Liver (tissue), 9 donors: ENCODE data around the gene HIRIP3. TPM values are rescaled to one million over a fixed set of nuclear protein-coding genes. Genes with fewer than 3 reads are reported as not detected.

ENCODE experiments used
- DNase-seq: peaks from one replicate; pipeline ENCODE4 v3.0.0-alpha.2; 2017; ENCODE audit warnings: low spot score
- H3K27ac ChIP-seq, 2 donors: one replicate each; pipeline ENCODE4 v1.7.0; 2013; ENCODE audit warnings: inconsistent platforms in 2 of 2, low read length in 2 of 2, control low read depth in 1 of 2, low read depth in 1 of 2, mild to moderate bottlenecking in 1 of 2
- H3K27me3 ChIP-seq, 4 donors: one replicate each; pipeline versions ENCODE4 v1.6.1 to v1.7.0; 2013; ENCODE audit warnings: low read length in 3 of 4, inconsistent platforms in 1 of 4, mild to moderate bottlenecking in 1 of 4, moderate library complexity in 1 of 4; ENCODE audit not compliant: control insufficient read depth in 4 of 4, insufficient read depth in 4 of 4
- H3K36me3 ChIP-seq, 4 donors: one replicate each; pipeline versions ENCODE4 v1.6.1 to v1.7.0; 2013; ENCODE audit warnings: low read length in 3 of 4, mild to moderate bottlenecking in 3 of 4, low read depth in 1 of 4, moderate library complexity in 1 of 4; ENCODE audit not compliant: control insufficient read depth in 4 of 4, insufficient read depth in 3 of 4
- H3K4me1 ChIP-seq, 4 donors: one replicate each; pipeline versions ENCODE4 v1.6.1 to v1.7.0; 2013; ENCODE audit warnings: low read length in 3 of 4, mild to moderate bottlenecking in 3 of 4, moderate library complexity in 1 of 4; ENCODE audit not compliant: control insufficient read depth in 4 of 4, insufficient read depth in 4 of 4
- H3K4me3 ChIP-seq, 3 donors: one replicate each; pipeline versions ENCODE4 v1.6.1 to v1.7.0; 2013; ENCODE audit warnings: low read length in 3 of 3, control low read depth in 1 of 3, low read depth in 1 of 3, mild to moderate bottlenecking in 1 of 3
- H3K9ac ChIP-seq, 2 donors: one replicate each; pipeline ENCODE4 v1.7.0; 2013; ENCODE audit warnings: low read length in 2 of 2, mild to moderate bottlenecking in 2 of 2, moderate library complexity in 2 of 2, control low read depth in 1 of 2, low read depth in 1 of 2
- H3K9me3 ChIP-seq, 4 donors: one replicate each; pipeline versions ENCODE4 v1.6.1 to v1.7.0; 2013; ENCODE audit warnings: low read length in 3 of 4; ENCODE audit not compliant: control insufficient read depth in 4 of 4
- ATF3 ChIP-seq: IDR thresholded peaks from 2 replicates; pipeline ENCODE4 v1.6.1; 2016; ENCODE audit warnings: antibody characterized with exemption
- CTCF ChIP-seq: fragments of 150-350 bp; IDR thresholded peaks from 2 replicates; pipeline ENCODE4 v1.5.1; 2017; ENCODE audit warnings: improper control_type of control experiment, low read depth, low read length; ENCODE audit not compliant: missing input control
- EGR1 ChIP-seq, 2 donors: IDR thresholded peaks; 2 replicates each; pipeline ENCODE4 v1.6.1; 2016 to 2018; ENCODE audit warnings: antibody characterized with exemption in 2 of 2, low read depth in 2 of 2
- FOXA1 ChIP-seq: IDR thresholded peaks from 2 replicates; pipeline ENCODE4 v1.6.1; 2016; ENCODE audit warnings: antibody characterized with exemption
- FOXA2 ChIP-seq: IDR thresholded peaks from 2 replicates; pipeline ENCODE4 v1.6.1; 2016; ENCODE audit warnings: antibody characterized with exemption
- GABPA ChIP-seq, 2 donors: IDR thresholded peaks in 1 of 2; conservative IDR thresholded peaks in 1 of 2; 2 replicates each; pipeline ENCODE4 v1.6.1; 2016; ENCODE audit warnings: antibody characterized with exemption in 2 of 2, mild to moderate bottlenecking in 1 of 2, moderate library complexity in 1 of 2
- HNF4A ChIP-seq, 2 donors: conservative IDR thresholded peaks; 2 replicates each; pipeline ENCODE4 v1.6.1; 2016; ENCODE audit warnings: antibody characterized with exemption in 2 of 2, mild to moderate bottlenecking in 2 of 2
- HNF4G ChIP-seq: IDR thresholded peaks from 2 replicates; pipeline ENCODE4 v1.6.1; 2016; ENCODE audit warnings: antibody characterized with exemption
- JUND ChIP-seq, 2 donors: IDR thresholded peaks; 2 replicates each; pipeline ENCODE4 v1.6.1; 2016; ENCODE audit warnings: antibody characterized with exemption in 2 of 2
- NR2F2 ChIP-seq: IDR thresholded peaks from 2 replicates; pipeline ENCODE4 v1.6.1; 2016; ENCODE audit warnings: antibody characterized with exemption
- RAD21 ChIP-seq, 2 donors: IDR thresholded peaks; 2 replicates each; pipeline ENCODE4 v1.6.1; 2016; ENCODE audit warnings: antibody characterized with exemption in 2 of 2, mild to moderate bottlenecking in 2 of 2
- REST ChIP-seq: IDR thresholded peaks from 2 replicates; pipeline ENCODE4 v1.6.1; 2016; ENCODE audit warnings: antibody characterized with exemption, mild to moderate bottlenecking
- RXRA ChIP-seq, 2 donors: IDR thresholded peaks; 2 replicates each; pipeline ENCODE4 v1.6.1; 2017 to 2018; ENCODE audit warnings: antibody characterized with exemption in 2 of 2, mild to moderate bottlenecking in 1 of 2
- SP1 ChIP-seq: IDR thresholded peaks from 2 replicates; pipeline ENCODE4 v1.6.1; 2018; ENCODE audit warnings: antibody characterized with exemption, mild to moderate bottlenecking
- TAF1 ChIP-seq: conservative IDR thresholded peaks from 2 replicates; pipeline ENCODE4 v1.6.1; 2016; ENCODE audit warnings: antibody characterized with exemption, mild to moderate bottlenecking
- YY1 ChIP-seq: IDR thresholded peaks from 2 replicates; pipeline ENCODE4 v1.6.1; 2016; ENCODE audit warnings: antibody characterized with exemption, mild to moderate bottlenecking
- WGBS: extraction: QIAGEN DNeasy Blood & Tissue Kit; methylation state at CpG from one replicate; pipeline ENCODE4 v1.1.7; 2013; 5-methylcytosine and 5-hydroxymethylcytosine counted together
- polyA plus RNA-seq, 2 donors: library from polyadenylated mRNA; stranded (reverse) in 1 of 2; unstranded in 1 of 2; fragments of 200-250 nt in 1 of 2; fragments of >200 nt in 1 of 2; fragmentation: Nextera tagmentation in 1 of 2; extraction: Ambion mirVana in 1 of 2; gene quantifications; one replicate each; pipeline versions ENCODE4 v1.2.1 to v1.2.3, GENCODE V29; 2013 to 2015
- total RNA-seq, 2 donors: library from RNA; depleted of rRNA; stranded (reverse); fragments of >200 nt; gene quantifications; one replicate each; pipeline ENCODE4 v1.2.3, GENCODE V29; 2014
- TF ChIP-seq, protein P1 (sequence below): IDR thresholded peaks from 2 replicates; pipeline ENCODE4 v1.6.1; 2016; ENCODE audit warnings: antibody characterized with exemption
- TF ChIP-seq, protein P2 (sequence below): IDR thresholded peaks from 2 replicates; pipeline ENCODE4 v1.6.1; 2016; ENCODE audit warnings: antibody characterized with exemption
- donor health status: healthy.
- donor health status: healthy.
- donor health status: healthy.
- donor health status: healthy.
- donor health status: healthy.

HIRIP3 gene
- total and polyA plus RNA-seq, 4 donors, result 5.7 to 10.5 (median 9.1) TPM

DNA sequence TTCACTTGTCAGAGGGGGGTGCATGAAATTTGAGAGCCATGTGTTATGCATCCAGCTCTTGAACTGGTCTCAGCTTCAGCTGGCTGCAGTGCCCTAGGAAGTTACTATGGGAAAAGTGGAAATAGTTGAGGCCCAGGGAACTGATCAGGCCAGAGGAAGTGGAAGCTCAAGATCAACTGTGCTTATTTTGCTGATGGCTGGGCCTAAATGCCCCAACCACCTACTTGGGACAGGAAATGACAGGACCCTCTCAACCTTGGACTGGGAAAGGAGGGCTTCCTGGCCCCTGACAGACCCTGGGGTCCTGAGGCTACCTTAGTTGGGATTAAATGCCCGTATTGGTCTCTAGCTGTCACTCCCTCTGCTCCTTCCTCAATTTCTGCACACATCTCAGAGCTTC, 22.9 kb downstream of the HIRIP3 start:
- H3K4me1 ChIP-seq, result peaks cover 3 to 30% (median 24%) of the 10 kb centered on the region in 4 donors
- no peak for DNase-seq
- no peak overlapping the region for H3K9ac ChIP-seq
- H3K4me3 ChIP-seq, result no peak overlapping the region
- WGBS, result 95% methylated on average over 1 of the region's 1 CpG
- no peaks in the 10 kb centered on the region for H3K27me3 ChIP-seq
- H3K9me3 ChIP-seq, result no peaks in the 10 kb centered on the region
- TF ChIP-seq JUND (IDR thresholded peaks at IDR 0.05), result no peak
- no peak for TF ChIP-seq GABPA (IDR thresholded peaks at IDR 0.05 in 1 of 2, conservative IDR thresholded peaks at IDR 0.05 in 1 of 2)
- no peak for TF ChIP-seq YY1
- no peak for TF ChIP-seq FOXA1
- TF ChIP-seq RAD21 (IDR thresholded peaks at IDR 0.05), result no peak
- no peak for TF ChIP-seq SP1
- TF ChIP-seq RXRA (IDR thresholded peaks at IDR 0.05), result no peak
- no peak for TF ChIP-seq HNF4G
- TF ChIP-seq ATF3, result no peak
- TF ChIP-seq, protein P1, sequence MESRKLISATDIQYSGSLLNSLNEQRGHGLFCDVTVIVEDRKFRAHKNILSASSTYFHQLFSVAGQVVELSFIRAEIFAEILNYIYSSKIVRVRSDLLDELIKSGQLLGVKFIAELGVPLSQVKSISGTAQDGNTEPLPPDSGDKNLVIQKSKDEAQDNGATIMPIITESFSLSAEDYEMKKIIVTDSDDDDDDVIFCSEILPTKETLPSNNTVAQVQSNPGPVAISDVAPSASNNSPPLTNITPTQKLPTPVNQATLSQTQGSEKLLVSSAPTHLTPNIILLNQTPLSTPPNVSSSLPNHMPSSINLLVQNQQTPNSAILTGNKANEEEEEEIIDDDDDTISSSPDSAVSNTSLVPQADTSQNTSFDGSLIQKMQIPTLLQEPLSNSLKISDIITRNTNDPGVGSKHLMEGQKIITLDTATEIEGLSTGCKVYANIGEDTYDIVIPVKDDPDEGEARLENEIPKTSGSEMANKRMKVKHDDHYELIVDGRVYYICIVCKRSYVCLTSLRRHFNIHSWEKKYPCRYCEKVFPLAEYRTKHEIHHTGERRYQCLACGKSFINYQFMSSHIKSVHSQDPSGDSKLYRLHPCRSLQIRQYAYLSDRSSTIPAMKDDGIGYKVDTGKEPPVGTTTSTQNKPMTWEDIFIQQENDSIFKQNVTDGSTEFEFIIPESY, result no peak
- TF ChIP-seq EGR1 (IDR thresholded peaks at IDR 0.05; ENCODE audit: low read depth in 2 of 2), result no peak
- TF ChIP-seq TAF1, result no peak
- no peak for TF ChIP-seq REST
- no peak for TF ChIP-seq HNF4A (conservative IDR thresholded peaks at IDR 0.05)
- TF ChIP-seq FOXA2, result no peak
- no peak for TF ChIP-seq CTCF
- no peak for TF ChIP-seq NR2F2
- TF ChIP-seq, protein P2, sequence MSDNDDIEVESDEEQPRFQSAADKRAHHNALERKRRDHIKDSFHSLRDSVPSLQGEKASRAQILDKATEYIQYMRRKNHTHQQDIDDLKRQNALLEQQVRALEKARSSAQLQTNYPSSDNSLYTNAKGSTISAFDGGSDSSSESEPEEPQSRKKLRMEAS, result no peak
- H3K36me3 ChIP-seq, result peaks cover 6 to 19% (median 14%) of the 10 kb centered on the region in 4 donors
- no peak overlapping the region for H3K27ac ChIP-seq
